Heart left ventricle (tissue), 13 donors: ENCODE measurements around the gene RIMS1.
"Not testable (repeated sequence)": the region's sequence is repeated elsewhere in the genome, so short reads cannot be mapped to it uniquely, and the experiment has no call there.

Experiments
- POLR2A ChIP-seq, 2 donors: fragments of 450-650 bp; IDR thresholded peaks; one replicate each; pipeline ENCODE4 v1.6.1; 2017; ENCODE audit warnings: antibody characterized with exemption in 2 of 2, mild to moderate bottlenecking in 2 of 2, moderate library complexity in 2 of 2
- TF ChIP-seq, protein P1 (sequence below), 12 donors: fragments of 200-600 bp; sonication (generic) in 4 of 12; IDR thresholded peaks; one replicate each; pipeline versions ENCODE4 v1.5.0 to v1.8.0; 2018 to 2022; ENCODE audit warnings: antibody characterized with exemption in 12 of 12, mild to moderate bottlenecking in 5 of 12
- donor health status: ischemic (EF 13 %, LVEDD 7.1; RV severe dilation, severe dysfunction).
- donor health status: DM: no; HTN: yes; CAD: no.
- donor health status: DM: no; HTN: no; CAD: no.
- donor health status: ischemic (EF 25% LVEDD 6.9; RV normal size, moderate dysfunction).
- donor health status: ischemic (EF 25% LVEDD 5.7; RV mildly dilated, moderate dysfunction).
- donor health status: ischemic (EF 35%, LVEDD 5.7; RV mildly dilated, moderate dysfunction).
- donor health status: nonischemic (EF 11% LVEDD 7.7; RV severe dilation, severe dysfunction).
- donor health status: DM: yes; HTN: yes; CAD: no.
- donor health status: PGD.
- donor health status: ischemic (EF 29% LVEDD 5.4; RV normal size, mild dysfunction).
- donor health status: nonischemic (EF 23%, LVEDD 6.1; RV moderate dilation, normal function).

DNA sequence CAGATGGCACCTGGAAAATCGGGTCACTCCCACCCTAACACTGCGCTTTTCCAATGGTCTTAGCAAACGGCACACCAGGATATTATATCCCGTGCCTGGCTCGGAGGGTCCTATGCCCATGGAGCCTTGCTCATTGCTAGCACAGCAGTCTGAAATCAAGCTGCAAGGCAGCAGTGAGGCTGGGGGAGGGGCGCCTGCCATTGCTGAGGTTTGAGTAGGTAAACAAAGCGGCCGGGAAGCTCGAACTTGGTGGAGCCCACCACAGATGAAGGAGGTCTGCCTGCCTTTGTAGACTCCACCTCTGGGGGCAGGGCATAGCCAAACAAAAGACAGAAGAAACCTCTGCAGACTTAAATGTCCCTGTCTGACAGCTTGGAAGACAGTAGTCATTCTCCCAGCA lies 120.2 kb downstream of the RIMS1 start:
- TF ChIP-seq POLR2A (IDR thresholded peaks at IDR 0.05) = not testable (repeated sequence)
- TF ChIP-seq, protein P1, sequence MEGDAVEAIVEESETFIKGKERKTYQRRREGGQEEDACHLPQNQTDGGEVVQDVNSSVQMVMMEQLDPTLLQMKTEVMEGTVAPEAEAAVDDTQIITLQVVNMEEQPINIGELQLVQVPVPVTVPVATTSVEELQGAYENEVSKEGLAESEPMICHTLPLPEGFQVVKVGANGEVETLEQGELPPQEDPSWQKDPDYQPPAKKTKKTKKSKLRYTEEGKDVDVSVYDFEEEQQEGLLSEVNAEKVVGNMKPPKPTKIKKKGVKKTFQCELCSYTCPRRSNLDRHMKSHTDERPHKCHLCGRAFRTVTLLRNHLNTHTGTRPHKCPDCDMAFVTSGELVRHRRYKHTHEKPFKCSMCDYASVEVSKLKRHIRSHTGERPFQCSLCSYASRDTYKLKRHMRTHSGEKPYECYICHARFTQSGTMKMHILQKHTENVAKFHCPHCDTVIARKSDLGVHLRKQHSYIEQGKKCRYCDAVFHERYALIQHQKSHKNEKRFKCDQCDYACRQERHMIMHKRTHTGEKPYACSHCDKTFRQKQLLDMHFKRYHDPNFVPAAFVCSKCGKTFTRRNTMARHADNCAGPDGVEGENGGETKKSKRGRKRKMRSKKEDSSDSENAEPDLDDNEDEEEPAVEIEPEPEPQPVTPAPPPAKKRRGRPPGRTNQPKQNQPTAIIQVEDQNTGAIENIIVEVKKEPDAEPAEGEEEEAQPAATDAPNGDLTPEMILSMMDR (IDR thresholded peaks at IDR 0.05) = not testable (repeated sequence)
